Peyer's patch (tissue), 4 donors: Measurements from ENCODE around the gene RHBDF2.

ENCODE experiments used
- POLR2A ChIP-seq, 2 donors: fragments of 450-650 bp; IDR thresholded peaks; one replicate each; pipeline ENCODE4 v1.5.1; 2017; ENCODE audit warnings: antibody characterized with exemption in 2 of 2, mild to moderate bottlenecking in 2 of 2, moderate library complexity in 2 of 2
- TF ChIP-seq, protein P1 (sequence below), 6 experiments: fragments of 450-650 bp in 4 of 6; fragments of 200-600 bp in 2 of 6; sonication (generic) in 1 of 6; IDR thresholded peaks; one replicate each; pipeline ENCODE4 v1.5.1; 2017 to 2019; ENCODE audit warnings: antibody characterized with exemption in 6 of 6, mild to moderate bottlenecking in 3 of 6, moderate library complexity in 1 of 6

DNA sequence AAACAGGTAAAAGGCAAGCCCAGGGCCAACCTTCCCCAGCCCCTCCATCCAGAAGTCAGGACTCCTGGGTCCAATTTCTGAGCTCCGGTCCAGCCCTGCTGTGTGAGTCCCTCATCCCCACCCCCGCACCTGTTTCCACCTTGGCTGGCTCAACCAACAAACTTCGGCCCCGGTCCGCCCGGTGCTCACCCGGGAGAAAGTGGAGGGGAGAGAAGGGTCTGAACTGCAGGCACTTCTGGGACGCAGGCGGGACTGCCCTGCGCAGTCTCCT is 541 bp downstream of the RHBDF2 start:
- TF ChIP-seq, protein P1, sequence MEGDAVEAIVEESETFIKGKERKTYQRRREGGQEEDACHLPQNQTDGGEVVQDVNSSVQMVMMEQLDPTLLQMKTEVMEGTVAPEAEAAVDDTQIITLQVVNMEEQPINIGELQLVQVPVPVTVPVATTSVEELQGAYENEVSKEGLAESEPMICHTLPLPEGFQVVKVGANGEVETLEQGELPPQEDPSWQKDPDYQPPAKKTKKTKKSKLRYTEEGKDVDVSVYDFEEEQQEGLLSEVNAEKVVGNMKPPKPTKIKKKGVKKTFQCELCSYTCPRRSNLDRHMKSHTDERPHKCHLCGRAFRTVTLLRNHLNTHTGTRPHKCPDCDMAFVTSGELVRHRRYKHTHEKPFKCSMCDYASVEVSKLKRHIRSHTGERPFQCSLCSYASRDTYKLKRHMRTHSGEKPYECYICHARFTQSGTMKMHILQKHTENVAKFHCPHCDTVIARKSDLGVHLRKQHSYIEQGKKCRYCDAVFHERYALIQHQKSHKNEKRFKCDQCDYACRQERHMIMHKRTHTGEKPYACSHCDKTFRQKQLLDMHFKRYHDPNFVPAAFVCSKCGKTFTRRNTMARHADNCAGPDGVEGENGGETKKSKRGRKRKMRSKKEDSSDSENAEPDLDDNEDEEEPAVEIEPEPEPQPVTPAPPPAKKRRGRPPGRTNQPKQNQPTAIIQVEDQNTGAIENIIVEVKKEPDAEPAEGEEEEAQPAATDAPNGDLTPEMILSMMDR (IDR thresholded peaks at IDR 0.05): no peak
- TF ChIP-seq POLR2A (IDR thresholded peaks at IDR 0.05): no peak
